Left lung (tissue), 10 donors: ENCODE data around the gene VANGL2. TPM values are rescaled to one million over a fixed set of nuclear protein-coding genes. Genes with fewer than 3 reads are reported as not detected.

Source experiments
- ATAC-seq: fragments of 200-7000 bp; cut with Tn5 transposase; one replicate; pipeline ENCODE4 v1.9.1; 2020; ENCODE audit warnings: moderate library complexity
- DNase-seq, 4 donors: peaks; one replicate each; pipeline ENCODE4 v3.0.0-alpha.2; 2013 to 2020
- H3K27ac ChIP-seq, 2 donors: fragments of 200-600 bp; sonication (generic) in 1 of 2; one replicate each; pipeline versions ENCODE4 v1.5.0 to v1.8.0; 2020 to 2021
- H3K27me3 ChIP-seq, 2 donors: fragments of 200-600 bp; sonication (generic) in 1 of 2; one replicate each; pipeline versions ENCODE4 v1.5.0 to v1.8.0; 2020 to 2021
- H3K36me3 ChIP-seq, 2 donors: fragments of 200-600 bp; sonication (generic) in 1 of 2; one replicate each; pipeline versions ENCODE4 v1.5.0 to v1.8.0; 2020 to 2021
- H3K4me1 ChIP-seq, 2 donors: fragments of 200-600 bp; one replicate each; pipeline ENCODE4 v1.8.0; 2021
- H3K4me3 ChIP-seq, 2 donors: fragments of 200-600 bp; sonication (generic) in 1 of 2; one replicate each; pipeline versions ENCODE4 v1.5.0 to v1.8.0; 2020 to 2021; ENCODE audit warnings: mild to moderate bottlenecking in 1 of 2
- H3K9me3 ChIP-seq, 2 donors: fragments of 200-600 bp; sonication (generic) in 1 of 2; one replicate each; pipeline versions ENCODE4 v1.5.0 to v1.8.0; 2020 to 2021
- intact Hi-C, 2 donors: fragments of 100-400 bp; cut with DNase I; formaldehyde crosslinking; loops; one replicate each; pipeline versions ENCODE4 v1.11.2 to v1.14.2; 2022
- polyA plus RNA-seq, 6 donors: library from polyadenylated mRNA; unstranded; fragments of 120-200 nt; gene quantifications; one replicate each; pipeline ENCODE4 v1.2.1, GENCODE V29; 2013; ENCODE audit not compliant: insufficient read length in 6 of 6
- total RNA-seq, 2 donors: library from RNA; stranded (reverse); fragmentation: NEBNext Ultra II Directional; extraction: Animal tissue kit (Norgen Biotek cat#: 25700); gene quantifications; one replicate each; pipeline ENCODE4 v1.2.1, GENCODE V29; 2021
- TF ChIP-seq, protein P1 (sequence below), 2 donors: fragments of 200-600 bp; sonication (generic) in 1 of 2; IDR thresholded peaks; one replicate each; pipeline versions ENCODE4 v1.5.0 to v1.8.0; 2021; ENCODE audit warnings: antibody characterized with exemption in 2 of 2
- donor health status: DM: no; HTN: yes; CAD: no.
- donor health status: DM: no; HTN: no; CAD: no.

Gene VANGL2
- total and polyA plus RNA-seq, 8 donors, result 2.7 to 42.7 (median 37.7) TPM

DNA sequence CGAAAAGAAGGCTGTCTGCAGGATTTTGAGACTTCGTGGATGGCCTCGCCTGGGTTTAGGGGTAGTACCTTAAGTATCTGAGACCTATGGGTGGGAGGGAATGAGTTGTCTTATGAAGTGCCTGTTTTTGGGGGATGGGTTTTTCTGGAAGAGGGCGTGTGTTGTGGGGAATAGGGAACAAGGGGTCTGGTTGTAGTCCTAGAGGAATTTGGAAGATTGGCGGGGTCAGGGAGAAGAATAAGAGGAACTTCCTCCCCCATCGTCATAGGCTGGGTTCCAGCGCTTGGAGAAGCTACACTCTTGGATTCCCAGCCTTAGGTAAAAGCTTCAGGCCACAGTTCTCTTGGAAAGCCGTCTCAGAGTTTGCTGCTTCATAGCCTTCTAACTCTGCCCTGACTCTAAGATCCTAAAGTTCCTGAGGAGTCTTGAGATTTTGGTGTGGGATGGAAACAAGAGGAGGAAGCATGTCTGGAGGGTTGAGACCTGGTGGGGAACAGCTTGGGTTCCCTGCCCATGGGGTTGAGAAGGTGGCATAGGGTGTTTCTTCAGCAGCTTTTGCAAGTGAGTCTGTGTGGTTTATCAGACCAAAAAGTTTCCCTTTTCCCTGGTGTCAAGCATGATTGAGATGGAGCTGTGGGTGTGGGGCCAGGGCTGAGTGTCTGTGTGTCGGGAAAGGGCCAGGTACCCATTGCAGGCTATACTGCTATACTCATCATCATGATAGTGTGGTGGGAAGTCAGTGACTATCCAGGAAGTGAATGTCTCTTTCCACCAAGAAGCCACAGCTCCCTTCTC is 1.8 kb downstream of the VANGL2 start:
- no peaks in the 10 kb centered on the region for H3K9me3 ChIP-seq
- H3K27ac ChIP-seq, result no peak overlapping the region
- peaks cover 0 to 26% of the 10 kb centered on the region in 2 donors for H3K4me1 ChIP-seq
- no peaks in the 10 kb centered on the region for H3K36me3 ChIP-seq
- TF ChIP-seq, protein P1, sequence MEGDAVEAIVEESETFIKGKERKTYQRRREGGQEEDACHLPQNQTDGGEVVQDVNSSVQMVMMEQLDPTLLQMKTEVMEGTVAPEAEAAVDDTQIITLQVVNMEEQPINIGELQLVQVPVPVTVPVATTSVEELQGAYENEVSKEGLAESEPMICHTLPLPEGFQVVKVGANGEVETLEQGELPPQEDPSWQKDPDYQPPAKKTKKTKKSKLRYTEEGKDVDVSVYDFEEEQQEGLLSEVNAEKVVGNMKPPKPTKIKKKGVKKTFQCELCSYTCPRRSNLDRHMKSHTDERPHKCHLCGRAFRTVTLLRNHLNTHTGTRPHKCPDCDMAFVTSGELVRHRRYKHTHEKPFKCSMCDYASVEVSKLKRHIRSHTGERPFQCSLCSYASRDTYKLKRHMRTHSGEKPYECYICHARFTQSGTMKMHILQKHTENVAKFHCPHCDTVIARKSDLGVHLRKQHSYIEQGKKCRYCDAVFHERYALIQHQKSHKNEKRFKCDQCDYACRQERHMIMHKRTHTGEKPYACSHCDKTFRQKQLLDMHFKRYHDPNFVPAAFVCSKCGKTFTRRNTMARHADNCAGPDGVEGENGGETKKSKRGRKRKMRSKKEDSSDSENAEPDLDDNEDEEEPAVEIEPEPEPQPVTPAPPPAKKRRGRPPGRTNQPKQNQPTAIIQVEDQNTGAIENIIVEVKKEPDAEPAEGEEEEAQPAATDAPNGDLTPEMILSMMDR (IDR thresholded peaks at IDR 0.05), result no peak
- H3K27me3 ChIP-seq, result peaks cover 0 to 36% of the 10 kb centered on the region in 2 donors
- no peak for DNase-seq
- H3K4me3 ChIP-seq, result no peak overlapping the region
- ATAC-seq, result no peak
- intact Hi-C loops, result no loop called here

DNA sequence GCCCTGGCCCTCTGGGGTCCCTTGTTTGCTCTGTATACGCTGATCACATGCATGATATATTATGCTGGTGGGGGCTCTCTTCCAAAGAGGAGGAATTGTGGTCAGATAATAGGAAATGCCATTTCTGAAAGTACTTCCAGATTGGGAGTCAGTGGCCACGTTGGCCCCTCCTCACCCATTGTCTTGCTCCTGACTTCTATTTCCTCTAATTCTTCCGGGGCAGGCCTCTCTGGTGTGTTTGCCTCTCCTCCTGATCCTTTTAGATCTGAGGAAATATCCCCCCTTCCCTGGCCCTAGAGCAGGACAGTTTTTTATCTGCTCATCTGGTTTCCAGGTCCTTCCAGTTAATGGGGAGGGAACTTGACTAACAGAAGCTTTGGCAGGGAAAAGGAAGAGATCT is 2.9 kb downstream of the VANGL2 start:
- DNase-seq, result no peak
- no peaks in the 10 kb centered on the region for H3K36me3 ChIP-seq
- no peak for ATAC-seq
- intact Hi-C loops, result no loop called here
- no peaks in the 10 kb centered on the region for H3K9me3 ChIP-seq
- H3K4me3 ChIP-seq, result no peak overlapping the region
- TF ChIP-seq, protein P1 (IDR thresholded peaks at IDR 0.05), result no peak
- peaks cover 0 to 36% of the 10 kb centered on the region in 2 donors for H3K27me3 ChIP-seq
- peaks cover 0 to 26% of the 10 kb centered on the region in 2 donors for H3K4me1 ChIP-seq
- peak overlapping the region in 1 of 2 donors; percentile 25 for H3K27ac ChIP-seq

DNA sequence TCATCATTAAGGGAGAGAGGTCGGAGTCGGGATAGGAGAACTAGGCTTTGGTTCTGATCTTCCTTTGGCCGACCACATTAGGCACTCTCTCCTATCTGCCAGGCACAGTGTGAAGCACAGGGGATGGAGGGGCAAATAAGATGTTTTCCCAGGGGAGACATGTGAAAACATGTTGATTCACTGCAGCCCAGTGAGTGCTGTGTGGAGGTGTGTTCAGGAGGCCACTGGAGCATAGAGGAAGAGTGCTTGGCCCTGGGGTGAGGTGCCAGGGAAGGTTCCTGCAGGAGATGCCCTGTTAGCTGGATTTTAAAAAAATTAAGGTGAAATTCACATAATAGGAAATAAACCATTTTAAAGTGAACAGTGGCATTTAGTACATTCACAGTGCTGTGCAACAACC is 3.7 kb downstream of the VANGL2 start:
- TF ChIP-seq, protein P1 (IDR thresholded peaks at IDR 0.05), result no peak
- peaks cover 0 to 26% of the 10 kb centered on the region in 2 donors for H3K4me1 ChIP-seq
- peaks cover 0 to 30% of the 10 kb centered on the region in 2 donors for H3K27me3 ChIP-seq
- DNase-seq, result no peak
- H3K27ac ChIP-seq, result no peak overlapping the region
- H3K36me3 ChIP-seq, result no peaks in the 10 kb centered on the region
- intact Hi-C loops, result no loop called here
- H3K4me3 ChIP-seq, result no peak overlapping the region
- ATAC-seq, result no peak
- H3K9me3 ChIP-seq, result no peaks in the 10 kb centered on the region

DNA sequence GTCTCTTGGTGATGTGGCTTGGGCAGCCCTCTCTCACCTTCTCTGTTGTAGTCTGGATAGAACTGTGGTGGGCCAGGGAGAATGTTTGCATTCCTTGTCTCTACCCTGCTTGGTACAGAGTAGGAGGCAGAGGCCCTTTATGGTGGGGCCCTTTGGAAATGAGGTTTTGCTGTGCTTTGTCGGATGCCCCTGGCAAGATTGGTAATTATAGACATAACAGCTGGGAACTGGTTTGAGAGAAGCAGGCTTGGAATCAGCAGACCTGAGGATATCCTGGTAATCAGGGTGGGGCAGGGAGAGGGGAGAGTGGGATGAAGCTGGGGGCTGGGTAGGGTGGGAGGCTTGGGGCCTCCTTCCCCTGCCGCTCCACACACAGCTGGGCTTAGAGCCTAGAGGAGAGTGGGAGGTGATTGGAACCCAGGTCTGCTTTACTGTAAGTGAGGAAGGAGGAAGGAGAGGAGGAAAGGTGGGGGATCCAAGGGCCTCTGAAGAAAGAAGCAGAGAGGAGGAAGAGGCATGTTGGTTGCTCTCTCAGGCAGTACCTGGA is 5.0 kb downstream of the VANGL2 start:
- peaks cover 0 to 18% of the 10 kb centered on the region in 2 donors for H3K27me3 ChIP-seq
- no peak for ATAC-seq
- intact Hi-C loops, result no loop called here

More for the DNA sequence above, 5.0 kb downstream of the VANGL2 start:
- H3K4me3 ChIP-seq, result no peak overlapping the region
- DNase-seq, result no peak
- no peak overlapping the region for H3K27ac ChIP-seq
- TF ChIP-seq, protein P1 (IDR thresholded peaks at IDR 0.05), result no peak
- no peaks in the 10 kb centered on the region for H3K36me3 ChIP-seq
- peaks cover 0 to 18% of the 10 kb centered on the region in 2 donors for H3K4me1 ChIP-seq
- H3K9me3 ChIP-seq, result no peaks in the 10 kb centered on the region
